Measurements from ENCODE around the gene RNASE2.
"Not testable (repeated sequence)": the region's sequence is repeated elsewhere in the genome, so short reads cannot be mapped to it uniquely, and the experiment has no call there.

Gene RNASE2

GRCh38 chr14:20935303-20935984 is 19.8 kb upstream of the RNASE2 start:
- no peak overlapping the region for H3K4me3 ChIP-seq (ENCODE audit: low read depth, low read length)
- no peaks in the 10 kb centered on the region for H3K9me3 ChIP-seq (ENCODE audit: severe bottlenecking)
- DNase-seq: no peak
- H3K27ac ChIP-seq: no peak overlapping the region
- no peak for TF ChIP-seq CTCF (IDR thresholded peaks at IDR 0.05; ENCODE audit: low read depth, low read length)
- H3K27me3 ChIP-seq (ENCODE audit: insufficient read depth, low read depth, severe bottlenecking): peaks cover 63% of the 10 kb centered on the region
- H3K36me3 ChIP-seq: no peaks in the 10 kb centered on the region

DNA sequence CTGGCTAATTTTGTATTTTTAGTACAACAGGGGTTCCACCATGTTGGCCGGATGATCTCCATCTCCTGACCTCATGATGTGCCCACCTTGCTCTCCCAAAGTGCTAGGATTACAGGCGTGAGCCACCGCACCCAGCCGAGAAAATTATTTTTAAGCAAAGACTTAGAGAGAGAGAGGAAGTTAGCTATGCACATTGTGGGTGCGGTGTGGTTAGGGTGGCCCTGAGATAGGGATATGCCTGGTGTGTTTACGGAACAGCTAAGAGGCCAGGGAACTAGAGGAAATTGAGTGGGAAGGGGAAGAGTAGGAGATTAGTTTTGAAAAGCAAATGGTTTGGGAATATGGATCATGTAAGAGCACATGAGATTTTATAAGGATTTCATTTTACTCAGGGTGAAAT is 10.1 kb upstream of the RNASE2 start:
- H3K27ac ChIP-seq; H3K4me3 ChIP-seq (ENCODE audit: low read depth, low read length); DNase-seq; H3K9me3 ChIP-seq (ENCODE audit: severe bottlenecking); H3K36me3 ChIP-seq: not testable (repeated sequence)
- peaks cover 32% of the 10 kb centered on the region for H3K27me3 ChIP-seq (ENCODE audit: insufficient read depth, low read depth, severe bottlenecking)

DNA sequence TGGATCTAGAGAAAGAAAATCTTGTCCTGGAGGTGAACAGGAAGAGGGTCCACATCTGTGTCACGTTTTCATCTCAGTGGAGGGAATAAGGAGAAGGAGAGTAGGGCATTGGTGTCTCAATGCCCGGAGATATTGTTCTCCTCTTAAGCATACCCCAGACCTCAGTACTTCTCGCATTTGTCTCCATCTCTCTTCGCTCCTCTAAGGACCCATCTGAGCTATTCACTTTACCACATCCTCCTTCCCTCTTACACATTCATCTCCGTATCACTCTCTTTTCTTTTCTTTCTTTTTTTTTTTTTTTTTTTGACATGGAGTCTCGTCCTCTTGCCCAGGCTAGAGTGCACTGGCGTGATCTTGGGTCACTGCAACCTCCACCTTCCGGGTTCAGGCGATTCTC is 8.6 kb upstream of the RNASE2 start:
- H3K4me3 ChIP-seq (ENCODE audit: low read depth, low read length); H3K36me3 ChIP-seq; H3K27ac ChIP-seq; H3K9me3 ChIP-seq (ENCODE audit: severe bottlenecking); DNase-seq: not testable (repeated sequence)
- peaks cover 38% of the 10 kb centered on the region for H3K27me3 ChIP-seq (ENCODE audit: insufficient read depth, low read depth, severe bottlenecking)

DNA sequence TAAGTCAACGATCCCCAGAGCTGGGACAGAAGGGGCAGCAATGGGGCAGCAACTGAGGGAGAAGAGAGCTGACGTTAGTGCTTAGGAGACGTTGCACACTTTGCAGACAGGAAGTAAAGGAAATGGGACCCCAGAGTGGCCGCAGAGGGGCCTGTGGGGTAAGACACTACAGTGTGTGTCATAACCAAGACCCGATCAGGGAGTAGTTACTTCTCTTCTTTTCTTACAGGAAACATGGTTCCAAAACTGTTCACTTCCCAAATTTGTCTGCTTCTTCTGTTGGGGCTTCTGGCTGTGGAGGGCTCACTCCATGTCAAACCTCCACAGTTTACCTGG is 219 bp downstream of the RNASE2 start:
- not testable (repeated sequence) for H3K9me3 ChIP-seq (ENCODE audit: severe bottlenecking); H3K27ac ChIP-seq; DNase-seq; H3K4me3 ChIP-seq (ENCODE audit: low read depth, low read length); H3K36me3 ChIP-seq
- peaks cover 47% of the 10 kb centered on the region for H3K27me3 ChIP-seq (ENCODE audit: insufficient read depth, low read depth, severe bottlenecking)

GRCh38 chr14:20956376-20956976 is 1.2 kb downstream of the RNASE2 start:
- Histone ChIP-seq H3K27ac (no peak overlapping the region), H3K36me3 (no peaks in the 10 kb centered on the region), H3K9me3 (ENCODE audit: severe bottlenecking) (peaks cover 4% of the 10 kb centered on the region), H3K27me3 (ENCODE audit: insufficient read depth, low read depth, severe bottlenecking) (peaks cover 38% of the 10 kb centered on the region), H3K4me3 (ENCODE audit: low read depth, low read length) (no peak overlapping the region)
- no peak for TF ChIP-seq CTCF (IDR thresholded peaks at IDR 0.05; ENCODE audit: low read depth, low read length)
- no peak for DNase-seq

GRCh38 chr14:20958946-20959345 is 3.7 kb downstream of the RNASE2 start:
- H3K9me3 ChIP-seq (ENCODE audit: severe bottlenecking); H3K4me3 ChIP-seq (ENCODE audit: low read depth, low read length); DNase-seq; H3K27ac ChIP-seq; H3K36me3 ChIP-seq: not testable (repeated sequence)
- peaks cover 24% of the 10 kb centered on the region for H3K27me3 ChIP-seq (ENCODE audit: insufficient read depth, low read depth, severe bottlenecking)

DNA sequence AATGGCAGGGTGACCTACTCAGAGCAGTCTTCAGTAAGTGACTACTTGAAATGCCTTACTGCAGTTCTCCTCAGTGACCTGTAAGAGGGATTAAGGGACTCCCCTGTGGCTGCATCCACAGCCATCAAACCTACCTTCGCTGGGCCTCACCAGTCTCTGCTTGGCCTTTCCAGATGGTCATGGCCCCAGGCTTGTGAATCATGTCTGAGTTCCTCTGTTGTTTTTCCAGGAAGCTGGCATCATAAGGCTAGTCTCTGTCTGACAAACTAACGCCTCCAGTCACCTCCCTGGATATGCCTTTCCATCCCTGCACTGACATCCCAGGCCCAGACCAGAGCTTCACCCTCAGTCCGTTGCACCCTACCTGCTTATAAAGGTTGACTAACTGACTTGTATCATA is 14.0 kb downstream of the RNASE2 start:
- Histone ChIP-seq H3K4me3 (ENCODE audit: low read depth, low read length) (no peak overlapping the region), H3K27ac (no peak overlapping the region), H3K36me3 (no peaks in the 10 kb centered on the region), H3K9me3 (ENCODE audit: severe bottlenecking) (no peaks in the 10 kb centered on the region), H3K27me3 (ENCODE audit: insufficient read depth, low read depth, severe bottlenecking) (no peaks in the 10 kb centered on the region)
- TF ChIP-seq CTCF (IDR thresholded peaks at IDR 0.05; ENCODE audit: low read depth, low read length): no peak
- DNase-seq: peak; percentile 35

DNA sequence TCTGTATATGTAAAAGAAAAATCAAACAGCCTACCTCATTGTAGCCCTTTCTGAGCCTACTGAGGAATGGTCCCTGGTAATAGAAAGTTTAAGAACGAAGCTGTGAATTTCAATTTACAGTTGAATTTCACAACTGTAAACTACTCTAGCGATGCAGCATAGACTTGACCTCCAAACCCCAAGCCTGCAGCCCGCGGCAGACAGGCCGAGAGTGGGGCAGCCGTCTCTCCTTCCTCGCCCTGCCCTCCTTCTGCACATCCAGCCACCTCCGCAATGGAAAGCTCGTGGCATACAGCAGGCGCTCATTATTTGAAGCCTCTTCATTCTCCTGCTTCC is 15.3 kb downstream of the RNASE2 start:
- Histone ChIP-seq H3K27me3 (ENCODE audit: insufficient read depth, low read depth, severe bottlenecking) (no peaks in the 10 kb centered on the region), H3K4me3 (ENCODE audit: low read depth, low read length) (peak overlapping the region; percentile 78), H3K27ac (peak overlapping the region; percentile 66; the same call in 1 of the 2 replicates), H3K36me3 (no peaks in the 10 kb centered on the region), H3K9me3 (ENCODE audit: severe bottlenecking) (no peaks in the 10 kb centered on the region)
- DNase-seq: no peak
- TF ChIP-seq CTCF (IDR thresholded peaks at IDR 0.05; ENCODE audit: low read depth, low read length): no peak
